Parathyroid adenoma (tissue), 2 donors: Measurements from ENCODE around the gene FXYD1.
"Not testable (repeated sequence)": the region's sequence is repeated elsewhere in the genome, so short reads cannot be mapped to it uniquely, and the experiment has no call there.

ENCODE experiments used
- H2AFZ ChIP-seq: fragments of 300-600 bp; sonication (generic); one replicate; pipeline ENCODE4 v1.7.0; 2017; ENCODE audit warnings: antibody characterized with exemption, mild to moderate bottlenecking
- H3K27ac ChIP-seq: fragments of 300-600 bp; sonication (generic); one replicate; pipeline ENCODE4 v1.7.0; 2017
- H3K27me3 ChIP-seq: fragments of 300-600 bp; sonication (generic); one replicate; pipeline ENCODE4 v1.7.0; 2017; ENCODE audit warnings: low read length; ENCODE audit not compliant: control insufficient read depth, insufficient read depth
- H3K36me3 ChIP-seq: fragments of 300-600 bp; sonication (generic); one replicate; pipeline ENCODE4 v1.7.0; 2017; ENCODE audit warnings: low read length; ENCODE audit not compliant: control insufficient read depth, insufficient read depth
- H3K4me1 ChIP-seq: fragments of 300-600 bp; sonication (generic); one replicate; pipeline ENCODE4 v1.7.0; 2017; ENCODE audit warnings: control low read depth
- H3K4me2 ChIP-seq: fragments of 300-600 bp; sonication (generic); one replicate; pipeline ENCODE4 v1.7.0; 2017; ENCODE audit warnings: low read length
- H3K4me3 ChIP-seq: fragments of 300-600 bp; sonication (generic); one replicate; pipeline ENCODE4 v1.7.0; 2017; ENCODE audit warnings: low read depth, low read length
- H3K79me2 ChIP-seq: fragments of 300-600 bp; sonication (generic); one replicate; pipeline ENCODE4 v1.7.0; 2017; ENCODE audit warnings: control low read depth
- H3K9ac ChIP-seq: fragments of 300-600 bp; sonication (generic); one replicate; pipeline ENCODE4 v1.7.0; 2017; ENCODE audit warnings: mild to moderate bottlenecking
- H3K9me3 ChIP-seq: fragments of 300-600 bp; sonication (generic); one replicate; pipeline ENCODE4 v1.7.0; 2017; ENCODE audit warnings: low read length; ENCODE audit not compliant: control insufficient read depth
- CTCF ChIP-seq: fragments of 300-600 bp; sonication (generic); IDR thresholded peaks from one replicate; pipeline ENCODE4 v1.7.0; 2017; ENCODE audit warnings: antibody characterized with exemption, mild to moderate bottlenecking
- donor health status: primary hyperparathyroidism.

FXYD1 gene

GRCh38 chr19:35099155-35099896 is 39.3 kb upstream of the FXYD1 start:
- Histone ChIP-seq H3K36me3 (no peaks in the 10 kb centered on the region), H3K4me2 (no peak overlapping the region), H3K27me3 (no peaks in the 10 kb centered on the region), H3K27ac (no peak overlapping the region), H3K79me2 (no peaks in the 10 kb centered on the region), H3K9me3 (no peaks in the 10 kb centered on the region), H3K4me1 (no peaks in the 10 kb centered on the region), H2AFZ (no peak overlapping the region), H3K4me3 (no peak overlapping the region), H3K9ac (no peak overlapping the region)
- TF ChIP-seq CTCF = no peak

GRCh38 chr19:35099897-35100275 is 38.7 kb upstream of the FXYD1 start:
- TF ChIP-seq CTCF = no peak
- no peak overlapping the region for H3K4me3 ChIP-seq
- no peak overlapping the region for H3K27ac ChIP-seq
- H3K9ac ChIP-seq = no peak overlapping the region
- H3K79me2 ChIP-seq = no peaks in the 10 kb centered on the region
- H3K9me3 ChIP-seq = no peaks in the 10 kb centered on the region
- no peak overlapping the region for H2AFZ ChIP-seq
- H3K4me2 ChIP-seq = no peak overlapping the region
- H3K36me3 ChIP-seq = no peaks in the 10 kb centered on the region
- no peaks in the 10 kb centered on the region for H3K4me1 ChIP-seq
- H3K27me3 ChIP-seq = no peaks in the 10 kb centered on the region

GRCh38 chr19:35100588-35101533 is 37.8 kb upstream of the FXYD1 start:
- H3K4me2 ChIP-seq = no peak overlapping the region
- H3K79me2 ChIP-seq = no peaks in the 10 kb centered on the region
- no peak for TF ChIP-seq CTCF
- H3K9me3 ChIP-seq = no peaks in the 10 kb centered on the region
- H3K4me1 ChIP-seq = no peaks in the 10 kb centered on the region
- H3K4me3 ChIP-seq = no peak overlapping the region
- H3K36me3 ChIP-seq = no peaks in the 10 kb centered on the region
- H3K27ac ChIP-seq = no peak overlapping the region
- no peaks in the 10 kb centered on the region for H3K27me3 ChIP-seq
- H3K9ac ChIP-seq = no peak overlapping the region
- H2AFZ ChIP-seq = no peak overlapping the region

GRCh38 chr19:35101949-35102348 is 36.7 kb upstream of the FXYD1 start:
- not testable (repeated sequence) for H3K9ac ChIP-seq, H3K36me3 ChIP-seq, H2AFZ ChIP-seq, H3K27ac ChIP-seq, H3K9me3 ChIP-seq, H3K79me2 ChIP-seq, H3K4me2 ChIP-seq, H3K27me3 ChIP-seq, H3K4me1 ChIP-seq, H3K4me3 ChIP-seq

GRCh38 chr19:35103614-35104013 is 35.0 kb upstream of the FXYD1 start:
- H3K4me2 ChIP-seq, H3K27me3 ChIP-seq, H3K9me3 ChIP-seq, H2AFZ ChIP-seq, H3K4me1 ChIP-seq, H3K79me2 ChIP-seq, H3K27ac ChIP-seq, H3K36me3 ChIP-seq, H3K4me3 ChIP-seq, H3K9ac ChIP-seq: not testable (repeated sequence)
